ENCODE data around the gene SGCB. TPM values are rescaled to one million over a fixed set of nuclear protein-coding genes. Genes with fewer than 3 reads are reported as not detected.
A peak's percentile ranks its signal among the peaks of the same experiment; 100 is the strongest.

SGCB gene
- total RNA-seq, 1 experiment from 2014 or later, result 17.3 TPM

DNA sequence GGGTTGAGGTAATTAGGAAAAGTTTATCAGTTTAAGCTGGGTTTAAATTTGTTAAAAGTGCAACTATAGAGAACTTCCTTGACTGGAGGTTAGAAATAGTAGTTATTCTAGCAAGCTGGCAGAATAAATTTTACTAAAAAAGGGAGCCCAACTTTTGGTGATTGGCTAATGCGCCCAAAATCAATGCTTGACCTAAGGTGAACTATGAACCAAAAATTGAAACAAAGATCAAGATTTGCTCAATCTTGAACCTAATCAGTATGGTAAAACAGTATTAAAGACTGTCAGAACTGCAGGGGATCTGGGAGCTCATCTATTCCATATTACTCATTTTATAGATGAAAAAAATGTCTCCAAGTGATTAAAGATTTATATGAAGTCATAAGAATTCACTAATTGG is 6.9 kb upstream of the SGCB start:
- no TSS peak for BruUV-seq (replicated peaks)
- H3K4me2 ChIP-seq (ENCODE audit: low read length), result no peak overlapping the region
- no peaks in the 10 kb centered on the region; the same call in 1 of the 2 replicates for H3K9me2 ChIP-seq (replicated peaks; ENCODE audit: low read length)
- ATAC-seq (no peak), DNase-seq (no peak)
- TF ChIP-seq EZH2 (IDR thresholded peaks at IDR 0.05; ENCODE audit: low read length, unreplicated experiment) (no peak), CTCF (conservative IDR thresholded peaks at IDR 0.05; ENCODE audit: low read depth, low read length) (no peak), EZH2phosphoT487 (IDR thresholded peaks at IDR 0.05; ENCODE audit: borderline replicate concordance, low read length) (no peak)
- no peak overlapping the region for H3K27ac ChIP-seq (ENCODE audit: low read length)
- H3K36me3 ChIP-seq (ENCODE audit: low read depth, low read length), result no peaks in the 10 kb centered on the region
- no peak overlapping the region for H3K4me3 ChIP-seq (ENCODE audit: low read length)
- H3K9ac ChIP-seq (ENCODE audit: low read length), result no peak overlapping the region
- intact Hi-C loops (cut with micrococcal nuclease), result no loop called here
- ChIA-PET CTCF (no interaction called here), POLR2A (ENCODE audit: unreplicated experiment) (no interaction called here)
- no peaks in the 10 kb centered on the region for H3K79me2 ChIP-seq (ENCODE audit: low read length)
- H3K4me1 ChIP-seq (ENCODE audit: insufficient read depth, low read length), result no peaks in the 10 kb centered on the region
- no peaks in the 10 kb centered on the region for H4K20me1 ChIP-seq (ENCODE audit: low read length)
- H3F3A ChIP-seq (ENCODE audit: low read length, unreplicated experiment), result no peaks in the 10 kb centered on the region
- H3K9me3 ChIP-seq (ENCODE audit: low read length), result no peaks in the 10 kb centered on the region
- H3K27me3 ChIP-seq (ENCODE audit: low read length), result no peaks in the 10 kb centered on the region
- H2AFZ ChIP-seq (ENCODE audit: low read length), result no peak overlapping the region

- Histone ChIP-seq H3K79me2 (ENCODE audit: low read length) (peaks cover 42% of the 10 kb centered on the region), H3K4me3 (ENCODE audit: low read length) (peak overlapping the region; percentile 86), H3K4me2 (ENCODE audit: low read length) (peak overlapping the region; percentile 88), H3F3A (ENCODE audit: low read length, unreplicated experiment) (no peaks in the 10 kb centered on the region), H4K20me1 (ENCODE audit: low read length) (no peaks in the 10 kb centered on the region), H3K36me3 (ENCODE audit: low read depth, low read length) (peaks cover 4% of the 10 kb centered on the region; the same call in 1 of the 2 replicates), H3K9me2 (replicated peaks; ENCODE audit: low read length) (no peaks in the 10 kb centered on the region), H2AFZ (ENCODE audit: low read length) (peak overlapping the region; percentile 83), H3K9ac (ENCODE audit: low read length) (peak overlapping the region; percentile 75), H3K4me1 (ENCODE audit: insufficient read depth, low read length) (peaks cover 17% of the 10 kb centered on the region), H3K27ac (ENCODE audit: low read length) (no peak overlapping the region), H3K27me3 (ENCODE audit: low read length) (no peaks in the 10 kb centered on the region), H3K9me3 (ENCODE audit: low read length) (no peaks in the 10 kb centered on the region)
- TF ChIP-seq EZH2phosphoT487 (IDR thresholded peaks at IDR 0.05; ENCODE audit: borderline replicate concordance, low read length) (no peak), EZH2 (IDR thresholded peaks at IDR 0.05; ENCODE audit: low read length, unreplicated experiment) (no peak), CTCF (conservative IDR thresholded peaks at IDR 0.05; ENCODE audit: low read depth, low read length) (no peak)
- no TSS peak for BruUV-seq (replicated peaks)
- ATAC-seq (peak; percentile 72), DNase-seq (peak; percentile 26)
- intact Hi-C loops (cut with micrococcal nuclease), result loop anchor here (1.0 to 10.0 kb wide), 3 partner anchors 8 to 137 kb away; no protein-coding TSS in a partner anchor
- ChIA-PET CTCF (interaction anchor here (0.8 kb wide), 1 partner anchor 99 kb away, joined by 5 read pairs; no protein-coding TSS in a partner anchor), POLR2A (ENCODE audit: unreplicated experiment) (interaction anchor here (1.0 kb wide), 1 partner anchor 9 kb away, joined by 5 read pairs; no protein-coding TSS in a partner anchor)
These were observed 403 bp downstream of the SGCB start for GRCh38 chr4:52037689-52038102.

DNA sequence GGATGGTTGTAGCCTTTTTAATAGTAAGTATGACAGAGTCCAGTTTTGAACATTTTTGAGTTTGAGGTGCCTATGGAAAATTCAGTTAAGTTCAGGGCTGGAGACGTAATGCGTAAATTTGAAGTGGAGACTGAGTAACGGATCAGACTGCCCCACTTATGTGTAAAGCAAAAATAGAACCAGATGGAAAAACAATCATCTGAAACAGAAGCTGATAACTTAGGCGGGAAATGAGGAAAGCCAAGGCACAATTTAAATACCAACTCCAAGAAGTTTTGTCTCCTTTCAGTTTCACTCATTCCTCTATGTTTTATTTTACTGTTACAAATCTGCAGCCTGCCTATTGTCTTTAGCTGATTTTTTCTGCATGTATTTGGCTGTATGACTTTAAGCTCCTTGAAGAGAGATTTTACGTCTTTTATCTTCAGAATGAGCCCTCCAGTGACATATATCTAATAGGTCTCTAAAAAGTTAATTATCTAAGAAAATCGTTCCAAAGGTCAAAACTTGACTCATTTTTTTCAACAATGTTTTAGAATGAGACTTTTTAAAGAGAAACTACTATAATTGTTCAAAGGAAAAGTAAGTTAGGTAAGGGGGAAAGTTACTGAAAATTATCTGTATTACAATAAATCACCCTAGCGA is 1.1 kb downstream of the SGCB start:
- CTCF ChIA-PET, result no interaction called here
- DNase-seq (no peak), ATAC-seq (no peak)
- POLR2A ChIA-PET (ENCODE audit: unreplicated experiment), result interaction anchor here (0.7 kb wide), 2 partner anchors 55 to 63 kb away, joined by 3 to 4 read pairs; no protein-coding TSS in a partner anchor
- Histone ChIP-seq H2AFZ (ENCODE audit: low read length) (peak overlapping the region; percentile 83; the same call in 1 of the 2 replicates), H3K4me1 (ENCODE audit: insufficient read depth, low read length) (peaks cover 17% of the 10 kb centered on the region), H3K27ac (ENCODE audit: low read length) (no peak overlapping the region), H3K9me2 (replicated peaks; ENCODE audit: low read length) (no peaks in the 10 kb centered on the region), H3K4me2 (ENCODE audit: low read length) (peak overlapping the region; percentile 88), H3K79me2 (ENCODE audit: low read length) (peaks cover 44% of the 10 kb centered on the region), H3K9ac (ENCODE audit: low read length) (peak overlapping the region; percentile 75), H3K9me3 (ENCODE audit: low read length) (no peaks in the 10 kb centered on the region), H3K27me3 (ENCODE audit: low read length) (no peaks in the 10 kb centered on the region), H3K4me3 (ENCODE audit: low read length) (peak overlapping the region; percentile 86), H3K36me3 (ENCODE audit: low read depth, low read length) (peaks cover 7% of the 10 kb centered on the region; the same call in 1 of the 2 replicates), H4K20me1 (ENCODE audit: low read length) (no peaks in the 10 kb centered on the region), H3F3A (ENCODE audit: low read length, unreplicated experiment) (no peaks in the 10 kb centered on the region)
- TF ChIP-seq EZH2phosphoT487 (IDR thresholded peaks at IDR 0.05; ENCODE audit: borderline replicate concordance, low read length), result no peak
- TF ChIP-seq EZH2 (IDR thresholded peaks at IDR 0.05; ENCODE audit: low read length, unreplicated experiment), result no peak
- no peak for TF ChIP-seq CTCF (conservative IDR thresholded peaks at IDR 0.05; ENCODE audit: low read depth, low read length)
- intact Hi-C loops (cut with micrococcal nuclease), result loop anchor here (1.0 to 10.0 kb wide), 2 partner anchors 8 to 138 kb away; no protein-coding TSS in a partner anchor
- BruUV-seq (replicated peaks), result TSS peak; percentile 36

Measured in PC-3 (cell line).